ENCODE results near the gene CALM3.

Gene CALM3

GRCh38 chr19:46656541-46656940 is 55.4 kb downstream of the CALM3 start:
- H3K4me3 ChIP-seq (ENCODE audit: control insufficient read depth in 1 of 7, extremely low read depth in 1 of 7, insufficient read depth in 4 of 7, low read depth in 2 of 7, low read length in 6 of 7) = no peak overlapping the region
- 100% methylated on average over 2 of the region's 5 CpGs for WGBS (ENCODE audit: insufficient coverage)
- DNase-seq = no peak
- no peaks in the 10 kb centered on the region for H3K36me3 ChIP-seq (ENCODE audit: control insufficient read depth in 4 of 4, insufficient read depth in 4 of 4, low read length in 3 of 4)
- POLR2A ChIA-PET = no interaction called here
- no peak overlapping the region for H3K27ac ChIP-seq (ENCODE audit: insufficient read depth in 1 of 2, low read depth in 1 of 2, low read length in 2 of 2, poor library complexity in 1 of 2, severe bottlenecking in 2 of 2)
- H3K9me3 ChIP-seq (ENCODE audit: control extremely low read depth in 1 of 5, control insufficient read depth in 4 of 5, insufficient read depth in 2 of 5, low read depth in 1 of 5, low read length in 4 of 5) = no peaks in the 10 kb centered on the region
- CTCF ChIA-PET = interaction anchor here (0.9 to 2.5 kb wide), 4 partner anchors 11 to 56 kb away, joined by 3 to 5 read pairs (median 4); partner anchors contain the start of gene CALM3
- H3K27me3 ChIP-seq (replicated peaks in 2 of 5; ENCODE audit: control insufficient read depth in 4 of 5, insufficient read depth in 5 of 5, low read length in 4 of 5) = peaks cover 0 to 47% (median 23%) of the 10 kb centered on the region in 5 experiments
- H3K4me1 ChIP-seq (ENCODE audit: control extremely low read depth in 1 of 4, control insufficient read depth in 4 of 4, insufficient read depth in 4 of 4, low read length in 3 of 4) = peaks cover 0 to 34% (median 25%) of the 10 kb centered on the region in 4 experiments

- peak in 1 of 3 donors; percentile 31 for DNase-seq
- Histone ChIP-seq H3K4me1 (ENCODE audit: control extremely low read depth in 1 of 4, control insufficient read depth in 4 of 4, insufficient read depth in 4 of 4, low read length in 3 of 4) (peaks cover 0 to 36% (median 27%) of the 10 kb centered on the region in 4 experiments), H3K36me3 (ENCODE audit: control insufficient read depth in 4 of 4, insufficient read depth in 4 of 4, low read length in 3 of 4) (no peaks in the 10 kb centered on the region), H3K27me3 (replicated peaks in 2 of 5; ENCODE audit: control insufficient read depth in 4 of 5, insufficient read depth in 5 of 5, low read length in 4 of 5) (peaks cover 0 to 36% (median 20%) of the 10 kb centered on the region in 5 experiments), H3K4me3 (ENCODE audit: control insufficient read depth in 1 of 7, extremely low read depth in 1 of 7, insufficient read depth in 4 of 7, low read depth in 2 of 7, low read length in 6 of 7) (peak overlapping the region in 2 of 7 experiments; percentile 43 to 45), H3K9me3 (ENCODE audit: control extremely low read depth in 1 of 5, control insufficient read depth in 4 of 5, insufficient read depth in 2 of 5, low read depth in 1 of 5, low read length in 4 of 5) (no peaks in the 10 kb centered on the region), H3K27ac (ENCODE audit: insufficient read depth in 1 of 2, low read depth in 1 of 2, low read length in 2 of 2, poor library complexity in 1 of 2, severe bottlenecking in 2 of 2) (no peak overlapping the region)
- POLR2A ChIA-PET = interaction anchor here (0.7 kb wide), 1 partner anchor 19 kb away, joined by 3 read pairs; no protein-coding TSS in a partner anchor
- CTCF ChIA-PET = interaction anchor here (0.8 to 1.5 kb wide), 4 partner anchors 9 to 75 kb away, joined by 3 to 4 read pairs (median 3); no protein-coding TSS in a partner anchor
- 1% methylated on average over 10 of the region's 28 CpGs for WGBS (ENCODE audit: insufficient coverage)
These were observed 58.2 kb downstream of the CALM3 start for GRCh38 chr19:46659151-46660007.

- Histone ChIP-seq H3K27ac (ENCODE audit: insufficient read depth in 1 of 2, low read depth in 1 of 2, low read length in 2 of 2, poor library complexity in 1 of 2, severe bottlenecking in 2 of 2) (no peak overlapping the region), H3K27me3 (replicated peaks in 2 of 5; ENCODE audit: control insufficient read depth in 4 of 5, insufficient read depth in 5 of 5, low read length in 4 of 5) (peaks cover 0 to 36% (median 20%) of the 10 kb centered on the region in 5 experiments)
These were observed 58.9 kb downstream of the CALM3 start for GRCh38 chr19:46660008-46660517.

More at GRCh38 chr19:46660008-46660517, 58.9 kb downstream of the CALM3 start:
- DNase-seq = no peak
- CTCF ChIA-PET = interaction anchor here (1.1 to 4.0 kb wide), 4 partner anchors 9 to 74 kb away, joined by 3 to 25 read pairs (median 8); no protein-coding TSS in a partner anchor
- POLR2A ChIA-PET = no interaction called here
- Histone ChIP-seq H3K4me3 (ENCODE audit: control insufficient read depth in 1 of 7, extremely low read depth in 1 of 7, insufficient read depth in 4 of 7, low read depth in 2 of 7, low read length in 6 of 7) (peak overlapping the region in 3 of 7 experiments; percentile 51 to 64 (median 57)), H3K36me3 (ENCODE audit: control insufficient read depth in 4 of 4, insufficient read depth in 4 of 4, low read length in 3 of 4) (no peaks in the 10 kb centered on the region), H3K9me3 (ENCODE audit: control extremely low read depth in 1 of 5, control insufficient read depth in 4 of 5, insufficient read depth in 2 of 5, low read depth in 1 of 5, low read length in 4 of 5) (no peaks in the 10 kb centered on the region), H3K4me1 (ENCODE audit: control extremely low read depth in 1 of 4, control insufficient read depth in 4 of 4, insufficient read depth in 4 of 4, low read length in 3 of 4) (peaks cover 0 to 31% (median 27%) of the 10 kb centered on the region in 4 experiments)
- 3% methylated on average over 10 of the region's 14 CpGs for WGBS (ENCODE audit: insufficient coverage)

All from common myeloid progenitor, CD34-positive (primary cell).